ENCODE results near the gene ARHGEF38. TPM values are rescaled to one million over a fixed set of nuclear protein-coding genes. Genes with fewer than 3 reads are reported as not detected.

ARHGEF38 gene
- total RNA-seq, 4 donors from 2014 or later, result not detected

DNA sequence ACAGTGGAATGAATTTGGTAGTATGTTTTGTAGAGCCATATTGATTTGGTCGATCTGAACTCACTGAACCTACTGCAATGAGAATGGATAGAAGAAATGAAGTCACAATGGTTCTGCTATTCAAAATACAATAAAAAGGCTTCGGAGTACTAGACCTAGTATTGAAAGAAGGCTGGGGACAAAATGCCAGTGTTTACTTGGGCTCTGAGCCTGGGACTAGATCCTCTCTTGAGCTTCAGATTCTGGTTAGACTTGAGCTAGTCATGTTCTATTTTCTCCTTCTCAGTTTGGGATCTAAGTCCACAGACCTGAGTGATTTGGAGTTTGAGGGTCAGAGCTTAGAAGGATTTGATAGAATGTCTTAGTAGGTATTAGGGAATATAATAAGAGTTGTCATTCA is 146.2 kb downstream of the ARHGEF38 start:
- Histone ChIP-seq H3K27ac (no peak overlapping the region), H3K27me3 (no peaks in the 10 kb centered on the region), H3K36me3 (peaks cover 0 to 49% of the 10 kb centered on the region in 2 donors), H3K4me3 (no peak overlapping the region), H3K9me3 (no peaks in the 10 kb centered on the region), H3K4me1 (no peaks in the 10 kb centered on the region)
- intact Hi-C loops (cut with DNase I; ENCODE audit: low total_unique reads) (no loop called here), in situ Hi-C loops (cut with MboI; ENCODE audit: low sequenced_read_pairs in 4 of 4) (no loop called here)
- TF ChIP-seq, protein P1, sequence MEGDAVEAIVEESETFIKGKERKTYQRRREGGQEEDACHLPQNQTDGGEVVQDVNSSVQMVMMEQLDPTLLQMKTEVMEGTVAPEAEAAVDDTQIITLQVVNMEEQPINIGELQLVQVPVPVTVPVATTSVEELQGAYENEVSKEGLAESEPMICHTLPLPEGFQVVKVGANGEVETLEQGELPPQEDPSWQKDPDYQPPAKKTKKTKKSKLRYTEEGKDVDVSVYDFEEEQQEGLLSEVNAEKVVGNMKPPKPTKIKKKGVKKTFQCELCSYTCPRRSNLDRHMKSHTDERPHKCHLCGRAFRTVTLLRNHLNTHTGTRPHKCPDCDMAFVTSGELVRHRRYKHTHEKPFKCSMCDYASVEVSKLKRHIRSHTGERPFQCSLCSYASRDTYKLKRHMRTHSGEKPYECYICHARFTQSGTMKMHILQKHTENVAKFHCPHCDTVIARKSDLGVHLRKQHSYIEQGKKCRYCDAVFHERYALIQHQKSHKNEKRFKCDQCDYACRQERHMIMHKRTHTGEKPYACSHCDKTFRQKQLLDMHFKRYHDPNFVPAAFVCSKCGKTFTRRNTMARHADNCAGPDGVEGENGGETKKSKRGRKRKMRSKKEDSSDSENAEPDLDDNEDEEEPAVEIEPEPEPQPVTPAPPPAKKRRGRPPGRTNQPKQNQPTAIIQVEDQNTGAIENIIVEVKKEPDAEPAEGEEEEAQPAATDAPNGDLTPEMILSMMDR (IDR thresholded peaks at IDR 0.05 in 4 of 5, conservative IDR thresholded peaks at IDR 0.05 in 1 of 5), result no peak
- TF ChIP-seq POLR2A (IDR thresholded peaks at IDR 0.05), result no peak
- ATAC-seq (no peak), DNase-seq (no peak)

DNA sequence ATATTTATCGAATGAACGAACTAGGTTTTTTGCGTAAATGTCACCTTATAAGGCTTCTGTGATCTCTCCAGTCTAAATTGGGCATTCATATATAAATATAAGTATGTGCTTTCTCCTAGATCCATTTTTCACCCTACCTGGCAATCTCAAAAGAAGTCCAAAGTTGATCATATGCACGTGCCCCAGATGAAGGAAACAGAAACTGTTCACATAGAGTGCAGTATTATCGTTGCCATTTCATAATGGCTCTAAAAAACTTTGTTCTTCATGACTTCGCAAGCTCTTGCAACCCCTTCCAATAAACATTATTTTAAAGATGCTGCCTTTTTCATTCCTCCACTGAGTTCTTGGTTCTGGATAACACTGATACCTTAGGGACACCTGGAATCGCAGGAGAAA is 155.4 kb downstream of the ARHGEF38 start:
- H3K4me1 ChIP-seq, result peaks cover 18 to 30% of the 10 kb centered on the region in 2 donors

DNA sequence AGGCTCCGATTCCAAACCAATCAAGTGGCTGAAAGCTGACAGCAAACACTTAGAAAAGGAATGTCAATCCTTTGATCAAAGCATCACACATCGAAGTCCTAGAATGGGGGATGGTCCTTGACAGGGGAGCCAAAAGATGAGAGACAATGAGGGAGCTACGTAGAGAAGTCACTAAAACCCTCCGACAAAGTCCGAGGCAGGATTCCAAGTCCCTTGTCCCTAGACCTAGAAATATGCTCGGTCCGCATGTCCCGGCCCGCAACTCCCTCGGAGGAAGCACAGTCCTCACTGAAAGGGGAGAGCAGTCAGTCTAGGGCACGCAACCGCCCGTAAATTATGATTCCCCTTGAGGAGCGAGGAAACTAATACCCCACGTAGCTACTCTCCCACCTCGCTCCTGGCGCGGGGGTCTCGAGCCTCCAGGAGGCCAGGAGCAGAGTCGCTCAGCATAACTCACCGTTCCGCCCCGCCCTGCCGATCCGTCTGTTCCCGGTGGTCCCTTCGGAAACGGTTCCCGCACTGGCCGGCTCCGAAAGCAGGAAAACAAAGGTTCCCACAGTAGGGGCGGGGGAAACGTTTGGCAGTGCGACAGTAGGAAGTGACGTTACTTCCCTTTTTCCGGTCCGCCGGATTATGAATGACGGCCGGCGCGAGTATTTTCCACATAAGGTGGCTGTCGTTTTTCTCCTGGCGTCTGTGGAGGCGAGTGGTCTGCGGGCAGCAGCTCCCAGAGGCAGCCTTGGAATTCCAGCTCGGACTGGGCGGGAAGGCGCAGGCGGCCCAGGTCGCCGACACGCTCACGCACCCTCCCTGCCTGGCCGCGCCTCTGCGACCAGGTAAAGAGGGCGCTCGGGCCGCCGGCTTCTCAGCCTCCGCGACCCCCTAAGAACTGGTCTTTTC is 156.0 kb downstream of the ARHGEF38 start, which contains the start of the genes GSTCD and INTS12:
TSS of gene GSTCD (plus strand) at position 604 of the 900 bp plus-strand sequence. CDS start 8,830 bp downstream, outside the sequence.
TSS of gene INTS12 (minus strand) at position 509 of the 900 bp plus-strand sequence. CDS start 8,684 bp downstream, outside the sequence.
- Histone ChIP-seq H3K4me1 (peaks cover 18 to 30% of the 10 kb centered on the region in 2 donors), H3K27ac (peak within 1 kb of the TSS; percentile 89 to 93 (median 91)), H3K9me3 (no peaks in the 10 kb centered on the region), H3K4me3 (peak within 1 kb of the TSS; percentile 91 to 98 (median 94)), H3K36me3 (no peaks in the 10 kb centered on the region), H3K27me3 (no peaks in the 10 kb centered on the region)
- DNase-seq (peak; percentile 84 to 86), ATAC-seq (peak; percentile 98 to 99)
- in situ Hi-C loops (cut with MboI; ENCODE audit: low sequenced_read_pairs in 4 of 4), result loop anchor here in 3 of 4 donors (25.0 kb wide), 2 partner anchors 196 to 571 kb away; partner anchors contain the start of gene TET2 (in 2 of the 3)
- peak; percentile 48 to 57 for TF ChIP-seq POLR2A (IDR thresholded peaks at IDR 0.05)
- TF ChIP-seq, protein P1 (IDR thresholded peaks at IDR 0.05 in 4 of 5, conservative IDR thresholded peaks at IDR 0.05 in 1 of 5), result no peak
- intact Hi-C loops (cut with DNase I; ENCODE audit: low total_unique reads), result loop anchor here (1.0 to 2.0 kb wide), 4 partner anchors 86 to 608 kb away; partner anchors contain the start of genes AIMP1, PPA2, TBCK and TET2

More for the DNA sequence above, 155.4 kb downstream of the ARHGEF38 start:
- peak overlapping the region; percentile 89 to 93 (median 91) for H3K27ac ChIP-seq
- H3K27me3 ChIP-seq, result no peaks in the 10 kb centered on the region
- no peaks in the 10 kb centered on the region for H3K36me3 ChIP-seq
- DNase-seq, result no peak
- H3K4me3 ChIP-seq, result peak overlapping the region; percentile 91 to 98 (median 94)
- TF ChIP-seq, protein P1 (IDR thresholded peaks at IDR 0.05 in 4 of 5, conservative IDR thresholded peaks at IDR 0.05 in 1 of 5), result no peak
- no peak for TF ChIP-seq POLR2A (IDR thresholded peaks at IDR 0.05)
- no peaks in the 10 kb centered on the region for H3K9me3 ChIP-seq
- ATAC-seq, result no peak
- in situ Hi-C loops (cut with MboI; ENCODE audit: low sequenced_read_pairs in 4 of 4), result loop anchor here in 3 of 4 donors (25.0 kb wide), 2 partner anchors 195 to 570 kb away; partner anchors contain the start of gene TET2 (in 2 of the 3)
- intact Hi-C loops (cut with DNase I; ENCODE audit: low total_unique reads), result loop anchor here (1.0 to 2.0 kb wide), 4 partner anchors 85 to 609 kb away; partner anchors contain the start of genes AIMP1, PPA2, TBCK and TET2

DNA sequence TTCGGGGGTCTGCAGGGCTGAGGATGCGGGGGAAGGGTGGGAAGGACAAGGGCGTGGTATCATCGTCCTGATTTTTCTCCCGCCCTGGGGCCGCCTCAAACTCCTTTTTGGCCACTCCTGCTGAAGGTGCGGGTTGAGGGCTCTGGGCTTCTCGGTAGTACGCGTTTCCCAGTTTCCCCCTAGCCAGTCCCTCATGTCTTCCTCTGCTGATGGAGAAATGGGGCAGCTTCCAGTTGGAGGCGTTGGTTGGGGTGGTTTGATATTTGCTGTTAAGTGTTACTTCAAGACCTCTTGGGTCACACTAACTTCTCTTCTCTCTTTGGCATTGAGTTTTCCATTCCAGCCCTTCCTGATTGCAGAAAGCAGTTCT is 156.6 kb downstream of the ARHGEF38 start:
- Histone ChIP-seq H3K27me3 (no peaks in the 10 kb centered on the region), H3K9me3 (no peaks in the 10 kb centered on the region), H3K4me1 (peaks cover 21 to 33% of the 10 kb centered on the region in 2 donors), H3K27ac (peak overlapping the region; percentile 89 to 93 (median 91)), H3K36me3 (no peaks in the 10 kb centered on the region), H3K4me3 (peak overlapping the region; percentile 91 to 98 (median 94))
- ATAC-seq (peak; percentile 7 to 21), DNase-seq (peak in 1 of 2 donors; percentile 10)
- no peak for TF ChIP-seq POLR2A (IDR thresholded peaks at IDR 0.05)
- TF ChIP-seq, protein P1 (IDR thresholded peaks at IDR 0.05 in 4 of 5, conservative IDR thresholded peaks at IDR 0.05 in 1 of 5), result no peak
- intact Hi-C loops (cut with DNase I; ENCODE audit: low total_unique reads) (loop anchor here (2.0 kb wide), 3 partner anchors 86 to 562 kb away; partner anchors contain the start of genes PPA2 and TET2), in situ Hi-C loops (cut with MboI; ENCODE audit: low sequenced_read_pairs in 4 of 4) (loop anchor here in 3 of 4 donors (25.0 kb wide), 2 partner anchors 197 to 572 kb away; partner anchors contain the start of gene TET2 (in 2 of the 3))

All from gastrocnemius medialis (tissue), 4 donors.